ENCODE results near the gene KCNB1. TPM values are rescaled to one million over a fixed set of nuclear protein-coding genes. Genes with fewer than 3 reads are reported as not detected.

KCNB1 gene
- polyA plus RNA-seq (2013, experiment 1 of 2): 0.52 TPM
- 0.51 TPM for polyA plus RNA-seq (2013, experiment 2 of 2)

GRCh38 chr20:49482621-49483017 lies at the start of gene KCNB1:
Gene KCNB1 (minus strand): TSS chr20:49482668. CDS start chr20:49482480, 188 bp downstream.
- H3K9me3 ChIP-seq (replicated peaks in 1 of 2; ENCODE audit: control insufficient read depth in 2 of 2, insufficient read depth in 1 of 2, low read depth in 1 of 2, low read length in 2 of 2): no peaks in the 10 kb centered on the region
- H3K4me1 ChIP-seq (ENCODE audit: control insufficient read depth in 2 of 2, insufficient read depth in 1 of 2, low read depth in 1 of 2, low read length in 2 of 2): peaks cover 0 to 2% of the 10 kb centered on the region in 2 donors
- H3K23ac ChIP-seq (ENCODE audit: low read depth, low read length, poor library complexity): peak within 1 kb of the TSS; percentile 89
- no peak within 1 kb of the TSS for H2BK12ac ChIP-seq (ENCODE audit: low read length)
- H4K91ac ChIP-seq (ENCODE audit: low read depth, low read length, poor library complexity): no peak within 1 kb of the TSS
- peaks cover 3% of the 10 kb centered on the region for H3K79me1 ChIP-seq (ENCODE audit: low read depth, low read length)
- H2BK5ac ChIP-seq (ENCODE audit: low read length): no peak within 1 kb of the TSS
- H2BK120ac ChIP-seq (ENCODE audit: low read depth, low read length): no peak within 1 kb of the TSS
- H2BK15ac ChIP-seq (ENCODE audit: low read length): no peak within 1 kb of the TSS
- H2AFZ ChIP-seq (ENCODE audit: low read length): peak within 1 kb of the TSS; percentile 96
- H3K14ac ChIP-seq (ENCODE audit: low read length): peak within 1 kb of the TSS; percentile 79
- no peak within 1 kb of the TSS for H3K4ac ChIP-seq (ENCODE audit: low read length)
- H4K8ac ChIP-seq (ENCODE audit: low read depth, low read length): no peak within 1 kb of the TSS
- peak within 1 kb of the TSS; percentile 39 for H3K18ac ChIP-seq (ENCODE audit: low read length)
- peaks cover 0 to 17% (median 14%) of the 10 kb centered on the region in 3 experiments for H3K27me3 ChIP-seq (ENCODE audit: control insufficient read depth in 3 of 3, insufficient read depth in 3 of 3, low read depth in 1 of 3, low read length in 3 of 3)
- peak within 1 kb of the TSS; percentile 80 for H3K9ac ChIP-seq (ENCODE audit: low read depth, low read length, poor library complexity)
- H3K36me3 ChIP-seq (replicated peaks in 1 of 2; ENCODE audit: control insufficient read depth in 2 of 2, insufficient read depth in 2 of 2, low read length in 2 of 2): no peaks in the 10 kb centered on the region
- WGBS, 2 donors (ENCODE audit: extremely low coverage in 2 of 2, insufficient read length in 2 of 2, insufficient replicate concordance in 1 of 2): no CpG with 5 or more reads among the region's 34 CpGs
- DNase-seq (ENCODE audit: low spot score): peak; percentile 86
- H3K27ac ChIP-seq (replicated peaks; ENCODE audit: low read length): no peak within 1 kb of the TSS
- peak within 1 kb of the TSS; percentile 97 for H3K4me2 ChIP-seq (ENCODE audit: insufficient read depth, low read length, poor library complexity, severe bottlenecking)
- H3K4me3 ChIP-seq (ENCODE audit: low read length in 2 of 2): peak within 1 kb of the TSS; percentile 52 to 79
- H2AK5ac ChIP-seq (ENCODE audit: low read depth, low read length): no peak within 1 kb of the TSS

GRCh38 chr20:49529470-49529869 lies 47.0 kb upstream of the KCNB1 start:
- no peak overlapping the region for H3K4ac ChIP-seq (ENCODE audit: low read length)
- H3K27me3 ChIP-seq (ENCODE audit: control insufficient read depth in 3 of 3, insufficient read depth in 3 of 3, low read depth in 1 of 3, low read length in 3 of 3): no peaks in the 10 kb centered on the region
- no peak overlapping the region for H4K91ac ChIP-seq (ENCODE audit: low read depth, low read length, poor library complexity)
- no peaks in the 10 kb centered on the region for H3K4me1 ChIP-seq (ENCODE audit: control insufficient read depth in 2 of 2, insufficient read depth in 1 of 2, low read depth in 1 of 2, low read length in 2 of 2)
- H3K9me3 ChIP-seq (replicated peaks in 1 of 2; ENCODE audit: control insufficient read depth in 2 of 2, insufficient read depth in 1 of 2, low read depth in 1 of 2, low read length in 2 of 2): peaks cover 0 to 3% of the 10 kb centered on the region in 2 donors
- H3K27ac ChIP-seq (replicated peaks; ENCODE audit: low read length): no peak overlapping the region
- no peaks in the 10 kb centered on the region for H3K79me1 ChIP-seq (ENCODE audit: low read depth, low read length)
- no peak overlapping the region for H2BK5ac ChIP-seq (ENCODE audit: low read length)
- no peak overlapping the region for H3K18ac ChIP-seq (ENCODE audit: low read length)
- H3K9ac ChIP-seq (ENCODE audit: low read depth, low read length, poor library complexity): no peak overlapping the region
- H4K8ac ChIP-seq (ENCODE audit: low read depth, low read length): no peak overlapping the region
- no peak overlapping the region for H3K14ac ChIP-seq (ENCODE audit: low read length)
- H2AFZ ChIP-seq (ENCODE audit: low read length): no peak overlapping the region
- no peak overlapping the region for H2BK120ac ChIP-seq (ENCODE audit: low read depth, low read length)
- no peak overlapping the region for H3K4me2 ChIP-seq (ENCODE audit: insufficient read depth, low read length, poor library complexity, severe bottlenecking)
- H2BK15ac ChIP-seq (ENCODE audit: low read length): no peak overlapping the region
- no peak overlapping the region for H2BK12ac ChIP-seq (ENCODE audit: low read length)
- H3K4me3 ChIP-seq (ENCODE audit: low read length in 2 of 2): no peak overlapping the region
- no peak overlapping the region for H3K23ac ChIP-seq (ENCODE audit: low read depth, low read length, poor library complexity)
- no CpG with 5 or more reads among the region's 5 CpGs for WGBS, 2 donors (ENCODE audit: extremely low coverage in 2 of 2, insufficient read length in 2 of 2, insufficient replicate concordance in 1 of 2)
- no peak overlapping the region for H2AK5ac ChIP-seq (ENCODE audit: low read depth, low read length)
- no peak for DNase-seq (ENCODE audit: low spot score)
- H3K36me3 ChIP-seq (replicated peaks in 1 of 2; ENCODE audit: control insufficient read depth in 2 of 2, insufficient read depth in 2 of 2, low read length in 2 of 2): peaks cover 0 to 9% of the 10 kb centered on the region in 2 donors

- Histone ChIP-seq H3K9me3 (replicated peaks in 1 of 2; ENCODE audit: control insufficient read depth in 2 of 2, insufficient read depth in 1 of 2, low read depth in 1 of 2, low read length in 2 of 2) (peaks cover 0 to 7% of the 10 kb centered on the region in 2 donors), H3K4ac (ENCODE audit: low read length) (no peak overlapping the region), H3K27ac (replicated peaks; ENCODE audit: low read length) (no peak overlapping the region), H2BK12ac (ENCODE audit: low read length) (no peak overlapping the region), H3K14ac (ENCODE audit: low read length) (no peak overlapping the region), H4K91ac (ENCODE audit: low read depth, low read length, poor library complexity) (no peak overlapping the region), H3K79me1 (ENCODE audit: low read depth, low read length) (no peaks in the 10 kb centered on the region), H2BK15ac (ENCODE audit: low read length) (no peak overlapping the region), H3K9ac (ENCODE audit: low read depth, low read length, poor library complexity) (no peak overlapping the region), H3K23ac (ENCODE audit: low read depth, low read length, poor library complexity) (no peak overlapping the region), H3K18ac (ENCODE audit: low read length) (no peak overlapping the region), H2AK5ac (ENCODE audit: low read depth, low read length) (no peak overlapping the region), H2BK5ac (ENCODE audit: low read length) (no peak overlapping the region), H2AFZ (ENCODE audit: low read length) (no peak overlapping the region), H3K36me3 (replicated peaks in 1 of 2; ENCODE audit: control insufficient read depth in 2 of 2, insufficient read depth in 2 of 2, low read length in 2 of 2) (peaks cover 0 to 18% of the 10 kb centered on the region in 2 donors), H3K4me2 (ENCODE audit: insufficient read depth, low read length, poor library complexity, severe bottlenecking) (no peak overlapping the region), H4K8ac (ENCODE audit: low read depth, low read length) (no peak overlapping the region), H3K27me3 (ENCODE audit: control insufficient read depth in 3 of 3, insufficient read depth in 3 of 3, low read depth in 1 of 3, low read length in 3 of 3) (no peaks in the 10 kb centered on the region), H2BK120ac (ENCODE audit: low read depth, low read length) (no peak overlapping the region), H3K4me1 (ENCODE audit: control insufficient read depth in 2 of 2, insufficient read depth in 1 of 2, low read depth in 1 of 2, low read length in 2 of 2) (no peaks in the 10 kb centered on the region), H3K4me3 (ENCODE audit: low read length in 2 of 2) (no peak overlapping the region)
- no peak for DNase-seq (ENCODE audit: low spot score)
- WGBS, 2 donors (ENCODE audit: extremely low coverage in 2 of 2, insufficient read length in 2 of 2, insufficient replicate concordance in 1 of 2): no CpG with 5 or more reads among the region's 2 CpGs
Measured at GRCh38 chr20:49526568-49526967, 44.1 kb upstream of the KCNB1 start.

GRCh38 chr20:49526056-49526455 lies 43.6 kb upstream of the KCNB1 start:
- no peak overlapping the region for H4K91ac ChIP-seq (ENCODE audit: low read depth, low read length, poor library complexity)
- H3K4ac ChIP-seq (ENCODE audit: low read length): no peak overlapping the region
- no peak overlapping the region for H2BK12ac ChIP-seq (ENCODE audit: low read length)
- no peak overlapping the region for H4K8ac ChIP-seq (ENCODE audit: low read depth, low read length)
- peaks cover 0 to 20% of the 10 kb centered on the region in 2 donors for H3K36me3 ChIP-seq (replicated peaks in 1 of 2; ENCODE audit: control insufficient read depth in 2 of 2, insufficient read depth in 2 of 2, low read length in 2 of 2)
- no peak overlapping the region for H3K4me3 ChIP-seq (ENCODE audit: low read length in 2 of 2)
- H2AFZ ChIP-seq (ENCODE audit: low read length): no peak overlapping the region
- no peak overlapping the region for H2BK15ac ChIP-seq (ENCODE audit: low read length)
- no peaks in the 10 kb centered on the region for H3K4me1 ChIP-seq (ENCODE audit: control insufficient read depth in 2 of 2, insufficient read depth in 1 of 2, low read depth in 1 of 2, low read length in 2 of 2)
- H3K27me3 ChIP-seq (ENCODE audit: control insufficient read depth in 3 of 3, insufficient read depth in 3 of 3, low read depth in 1 of 3, low read length in 3 of 3): no peaks in the 10 kb centered on the region
- no peak overlapping the region for H2BK120ac ChIP-seq (ENCODE audit: low read depth, low read length)
- no CpG with 5 or more reads among the region's 6 CpGs for WGBS, 2 donors (ENCODE audit: extremely low coverage in 2 of 2, insufficient read length in 2 of 2, insufficient replicate concordance in 1 of 2)
- no peak overlapping the region for H3K14ac ChIP-seq (ENCODE audit: low read length)
- no peak overlapping the region for H2AK5ac ChIP-seq (ENCODE audit: low read depth, low read length)
- H3K4me2 ChIP-seq (ENCODE audit: insufficient read depth, low read length, poor library complexity, severe bottlenecking): no peak overlapping the region
- no peak for DNase-seq (ENCODE audit: low spot score)
- no peaks in the 10 kb centered on the region for H3K79me1 ChIP-seq (ENCODE audit: low read depth, low read length)
- H3K27ac ChIP-seq (replicated peaks; ENCODE audit: low read length): no peak overlapping the region
- H3K9me3 ChIP-seq (replicated peaks in 1 of 2; ENCODE audit: control insufficient read depth in 2 of 2, insufficient read depth in 1 of 2, low read depth in 1 of 2, low read length in 2 of 2): peaks cover 0 to 7% of the 10 kb centered on the region in 2 donors
- no peak overlapping the region for H3K23ac ChIP-seq (ENCODE audit: low read depth, low read length, poor library complexity)
- H3K9ac ChIP-seq (ENCODE audit: low read depth, low read length, poor library complexity): no peak overlapping the region
- H3K18ac ChIP-seq (ENCODE audit: low read length): no peak overlapping the region
- H2BK5ac ChIP-seq (ENCODE audit: low read length): no peak overlapping the region
